Heart right ventricle (tissue), 16 donors: ENCODE measurements around the gene ERMARD. TPM values are rescaled to one million over a fixed set of nuclear protein-coding genes. Genes with fewer than 3 reads are reported as not detected.

ENCODE experiments used
- ATAC-seq, 8 donors: fragments of 200-7000 bp; cut with Tn5 transposase; one replicate each; pipeline ENCODE4 v1.9.1; 2020; ENCODE audit warnings: mild to moderate bottlenecking in 8 of 8, moderate library complexity in 8 of 8, moderate number of reproducible peaks in 1 of 8
- DNase-seq, 2 donors: peaks; one replicate each; pipeline ENCODE4 v3.0.0-alpha.2; 2020
- H3K27ac ChIP-seq, 10 donors: fragments of 200-600 bp; sonication (generic) in 2 of 10; one replicate each; pipeline versions ENCODE4 v1.5.0 to v1.8.0; 2020 to 2022; ENCODE audit warnings: mild to moderate bottlenecking in 3 of 10
- H3K27me3 ChIP-seq, 7 donors: fragments of 200-600 bp; one replicate each; pipeline ENCODE4 v1.8.0; 2021 to 2022; ENCODE audit warnings: mild to moderate bottlenecking in 2 of 7
- H3K36me3 ChIP-seq, 9 donors: fragments of 200-600 bp; sonication (generic) in 1 of 9; one replicate each; pipeline versions ENCODE4 v1.5.0 to v1.8.0; 2020 to 2022; ENCODE audit warnings: mild to moderate bottlenecking in 2 of 9
- H3K4me1 ChIP-seq, 9 donors: fragments of 200-600 bp; sonication (generic) in 1 of 9; one replicate each; pipeline versions ENCODE4 v1.5.0 to v1.8.0; 2020 to 2022; ENCODE audit warnings: mild to moderate bottlenecking in 4 of 9
- H3K4me3 ChIP-seq, 10 donors: fragments of 200-600 bp; sonication (generic) in 2 of 10; one replicate each; pipeline versions ENCODE4 v1.5.0 to v1.8.0; 2020 to 2022; ENCODE audit warnings: mild to moderate bottlenecking in 7 of 10, moderate library complexity in 2 of 10
- H3K9me3 ChIP-seq, 11 donors: fragments of 200-600 bp in 10 of 11; sonication (generic) in 2 of 11; one replicate each; pipeline versions ENCODE4 v1.5.0 to v1.8.0; 2013 to 2022; ENCODE audit warnings: mild to moderate bottlenecking in 2 of 11, control low read depth in 1 of 11, moderate library complexity in 1 of 11
- WGBS, 2 donors: extraction: QIAGEN DNeasy Blood & Tissue Kit; methylation state at CpG; one replicate each; pipeline ENCODE4 v1.1.7; 2013; ENCODE audit warnings: inconsistent platforms in 1 of 2; 5-methylcytosine and 5-hydroxymethylcytosine counted together
- intact Hi-C, 10 donors: fragments of 100-400 bp; cut with DNase I; formaldehyde crosslinking; loops; one replicate each; pipeline versions ENCODE4 v1.11.1 to v1.14.2; 2022
- polyA plus RNA-seq, 2 donors: library from polyadenylated mRNA; stranded (reverse); fragments of 200-250 nt; gene quantifications; one replicate each; pipeline ENCODE4 v1.2.3, GENCODE V29; 2013
- total RNA-seq, 10 donors: library from RNA; stranded (reverse); fragmentation: NEBNext Ultra II Directional in 3 of 10; extraction: Animal tissue kit (Norgen Biotek cat#: 25700) in 3 of 10; gene quantifications; one replicate each; pipeline versions ENCODE4 v1.2.1 to v1.2.4, GENCODE V29; 2021 to 2023
- TF ChIP-seq, protein P1 (sequence below), 9 donors: fragments of 200-600 bp; sonication (generic) in 2 of 9; IDR thresholded peaks; one replicate each; pipeline versions ENCODE4 v1.5.0 to v1.8.0; 2021 to 2022; ENCODE audit warnings: antibody characterized with exemption in 9 of 9, mild to moderate bottlenecking in 5 of 9, moderate library complexity in 1 of 9
- donor health status: Arrhythmogenic right ventricular cardiomyopathy.
- donor health status: ischemic (EF 13 %, LVEDD 7.1; RV severe dilation, severe dysfunction).
- donor health status: healthy with polysubstance abuse.
- donor health status: DM: no; HTN: yes; CAD: no.
- donor health status: DM: no; HTN: no; CAD: no.
- donor health status: ischemic (EF 25% LVEDD 6.9; RV normal size, moderate dysfunction).
- donor health status: ischemic (EF 25% LVEDD 5.7; RV mildly dilated, moderate dysfunction).
- donor health status: healthy.
- donor health status: DM: yes; HTN: yes; CAD: no.
- donor health status: Ischemic cardiomyopathy.
- donor health status: ischemic (EF 35%, LVEDD 5.7; RV mildly dilated, moderate dysfunction).
- donor health status: nonischemic (EF 11% LVEDD 7.7; RV severe dilation, severe dysfunction).
- donor health status: DM: yes; HTN: yes; CAD: no.
- donor health status: PGD.
- donor health status: ischemic (EF 29% LVEDD 5.4; RV normal size, mild dysfunction).
- donor health status: nonischemic (EF 23%, LVEDD 6.1; RV moderate dilation, normal function).

ERMARD gene
- total and polyA plus RNA-seq, 12 donors = 7.5 to 38.5 (median 10.0) TPM

DNA sequence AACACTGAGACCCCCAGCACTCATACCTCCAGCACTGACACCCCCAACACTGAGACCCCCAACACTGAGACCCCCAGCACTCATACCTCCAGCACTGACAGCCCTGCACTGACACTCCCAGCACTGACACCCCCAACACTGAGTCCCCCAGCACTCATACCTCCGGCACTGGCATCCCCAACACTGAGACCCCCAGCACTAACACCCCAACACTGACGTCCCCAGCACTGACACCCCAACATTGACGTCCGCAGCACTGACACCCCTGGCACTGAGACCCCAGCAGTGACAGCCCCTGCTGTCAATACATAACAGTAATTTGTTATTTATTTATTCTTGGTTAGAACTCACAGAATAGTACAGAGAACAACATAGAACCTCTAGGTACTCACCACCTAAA is 58.0 kb downstream of the ERMARD start:
- Histone ChIP-seq H3K4me3 (no peak overlapping the region), H3K36me3 (no peaks in the 10 kb centered on the region), H3K27me3 (peaks cover 0 to 28% (median 17%) of the 10 kb centered on the region in 7 donors), H3K4me1 (no peaks in the 10 kb centered on the region), H3K9me3 (no peaks in the 10 kb centered on the region), H3K27ac (no peak overlapping the region)
- DNase-seq (no peak), ATAC-seq (no peak)
- TF ChIP-seq, protein P1, sequence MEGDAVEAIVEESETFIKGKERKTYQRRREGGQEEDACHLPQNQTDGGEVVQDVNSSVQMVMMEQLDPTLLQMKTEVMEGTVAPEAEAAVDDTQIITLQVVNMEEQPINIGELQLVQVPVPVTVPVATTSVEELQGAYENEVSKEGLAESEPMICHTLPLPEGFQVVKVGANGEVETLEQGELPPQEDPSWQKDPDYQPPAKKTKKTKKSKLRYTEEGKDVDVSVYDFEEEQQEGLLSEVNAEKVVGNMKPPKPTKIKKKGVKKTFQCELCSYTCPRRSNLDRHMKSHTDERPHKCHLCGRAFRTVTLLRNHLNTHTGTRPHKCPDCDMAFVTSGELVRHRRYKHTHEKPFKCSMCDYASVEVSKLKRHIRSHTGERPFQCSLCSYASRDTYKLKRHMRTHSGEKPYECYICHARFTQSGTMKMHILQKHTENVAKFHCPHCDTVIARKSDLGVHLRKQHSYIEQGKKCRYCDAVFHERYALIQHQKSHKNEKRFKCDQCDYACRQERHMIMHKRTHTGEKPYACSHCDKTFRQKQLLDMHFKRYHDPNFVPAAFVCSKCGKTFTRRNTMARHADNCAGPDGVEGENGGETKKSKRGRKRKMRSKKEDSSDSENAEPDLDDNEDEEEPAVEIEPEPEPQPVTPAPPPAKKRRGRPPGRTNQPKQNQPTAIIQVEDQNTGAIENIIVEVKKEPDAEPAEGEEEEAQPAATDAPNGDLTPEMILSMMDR (IDR thresholded peaks at IDR 0.05) = no peak
- intact Hi-C loops = no loop called here
- 88 to 93% methylated on average over 4 of the region's 4 CpGs for WGBS, 2 donors

GRCh38 chr6:169810066-169810989 is 58.9 kb downstream of the ERMARD start:
- Histone ChIP-seq H3K4me3 (no peak overlapping the region), H3K27me3 (peaks cover 0 to 19% (median 8%) of the 10 kb centered on the region in 7 donors), H3K27ac (no peak overlapping the region), H3K9me3 (peaks cover 0 to 4% (median 0%) of the 10 kb centered on the region in 11 donors), H3K4me1 (no peaks in the 10 kb centered on the region), H3K36me3 (no peaks in the 10 kb centered on the region)
- TF ChIP-seq, protein P1 (IDR thresholded peaks at IDR 0.05) = no peak
- ATAC-seq = peak in 1 of 8 donors; percentile 18
- no peak for DNase-seq
- intact Hi-C loops = loop anchor here in 1 of 10 donors (5.0 kb wide), 1 partner anchor 597 kb away; no protein-coding TSS in a partner anchor
- WGBS, 2 donors = 39 to 41% methylated on average over 18 of the region's 18 CpGs

- TF ChIP-seq, protein P1 (IDR thresholded peaks at IDR 0.05) = no peak
- 95% methylated on average over 8 of the region's 8 CpGs for WGBS, 2 donors
These were observed 59.6 kb downstream of the ERMARD start for GRCh38 chr6:169811072-169811471.

DNA sequence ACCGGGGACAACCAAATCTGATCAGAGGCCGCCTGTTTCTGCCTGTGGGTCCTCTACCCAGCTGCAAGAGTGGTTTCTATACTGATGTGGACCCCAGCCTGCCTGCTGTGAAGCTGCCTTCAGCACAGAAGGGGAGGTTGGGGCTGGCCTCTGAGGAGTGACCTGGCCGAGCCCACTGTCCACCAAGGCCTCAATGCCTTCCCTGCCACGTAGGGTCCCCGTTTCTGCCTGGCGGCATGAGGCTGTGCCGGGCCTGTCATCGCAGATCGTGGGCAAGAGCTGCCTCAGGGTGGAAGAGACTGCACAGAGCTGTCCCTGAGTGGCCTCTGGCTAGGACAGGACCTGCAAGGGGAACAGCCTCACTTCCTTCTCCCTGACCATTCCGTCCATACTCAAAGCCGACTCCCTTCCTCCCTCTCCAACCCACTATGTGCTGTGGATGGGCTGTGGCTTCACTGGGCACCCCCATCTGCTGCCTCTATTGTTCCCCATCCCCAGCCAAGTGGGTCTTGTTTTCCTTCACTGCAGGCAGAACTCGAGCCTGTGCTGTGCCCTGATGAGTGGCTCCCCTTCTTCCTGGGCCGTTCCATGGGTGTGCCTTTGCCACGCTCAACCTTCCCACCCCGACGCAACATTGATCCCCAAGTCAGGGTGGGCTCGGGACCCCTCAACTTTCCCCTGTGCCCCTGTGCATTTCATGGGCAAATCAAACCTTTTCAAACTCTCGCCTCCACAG is 60.3 kb downstream of the ERMARD start:
- no peak for DNase-seq
- Histone ChIP-seq H3K27me3 (peaks cover 0 to 8% (median 0%) of the 10 kb centered on the region in 7 donors), H3K36me3 (no peaks in the 10 kb centered on the region), H3K4me3 (no peak overlapping the region), H3K9me3 (peaks cover 0 to 17% (median 10%) of the 10 kb centered on the region in 11 donors), H3K27ac (no peak overlapping the region), H3K4me1 (no peaks in the 10 kb centered on the region)
- WGBS, 2 donors = 86 to 88% methylated on average over 18 of the region's 18 CpGs
- TF ChIP-seq, protein P1 (IDR thresholded peaks at IDR 0.05) = no peak
- intact Hi-C loops = loop anchor here in 1 of 10 donors (5.0 kb wide), 1 partner anchor 596 kb away; no protein-coding TSS in a partner anchor
- ATAC-seq = peak in 1 of 8 donors; percentile 47

More at GRCh38 chr6:169811072-169811471, 59.6 kb downstream of the ERMARD start:
- intact Hi-C loops = loop anchor here in 1 of 10 donors (5.0 kb wide), 1 partner anchor 596 kb away; no protein-coding TSS in a partner anchor
- no peak for DNase-seq
- Histone ChIP-seq H3K4me3 (no peak overlapping the region), H3K4me1 (no peaks in the 10 kb centered on the region), H3K27ac (no peak overlapping the region), H3K9me3 (peaks cover 0 to 12% (median 4%) of the 10 kb centered on the region in 11 donors), H3K27me3 (peaks cover 0 to 14% (median 4%) of the 10 kb centered on the region in 7 donors), H3K36me3 (no peaks in the 10 kb centered on the region)
- no peak for ATAC-seq
